ENCODE results near the gene DNMT3A. TPM values are rescaled to one million over a fixed set of nuclear protein-coding genes. Genes with fewer than 3 reads are reported as not detected.

DNMT3A gene
- total and polyA plus RNA-seq, 2 donors from 2014 or later: 6.5 to 31.4 TPM

GRCh38 chr2:25297738-25298137, 44.0 kb downstream of the DNMT3A start:
- no peak overlapping the region for H3K9ac ChIP-seq (ENCODE audit: low read length in 3 of 3)
- H3K36me3 ChIP-seq (ENCODE audit: control insufficient read depth in 2 of 3, insufficient read depth in 3 of 3, low read length in 3 of 3): peaks cover 0 to 18% (median 13%) of the 10 kb centered on the region in 3 donors
- no peak overlapping the region for H3K4me3 ChIP-seq (ENCODE audit: low read length in 3 of 3)
- DNase-seq (no peak), FAIRE-seq (no peak)
- intact Hi-C loops (cut with DNase I): no loop called here
- no peak overlapping the region for H3K27ac ChIP-seq (ENCODE audit: low read depth in 2 of 2, low read length in 2 of 2)
- no peak for TF ChIP-seq CTCF (IDR thresholded peaks at IDR 0.05; ENCODE audit: borderline replicate concordance, extremely low read depth, insufficient read depth)
- H3K9me3 ChIP-seq (ENCODE audit: control insufficient read depth in 2 of 3, insufficient read depth in 1 of 3, low read length in 3 of 3): no peaks in the 10 kb centered on the region
- H3K4me1 ChIP-seq (ENCODE audit: control insufficient read depth in 2 of 3, insufficient read depth in 2 of 3, low read depth in 1 of 3, low read length in 3 of 3): peaks cover 0 to 25% (median 12%) of the 10 kb centered on the region in 3 donors
- no peaks in the 10 kb centered on the region for H3K27me3 ChIP-seq (ENCODE audit: control insufficient read depth, insufficient read depth, low read length)

GRCh38 chr2:25295621-25296020, 46.1 kb downstream of the DNMT3A start:
- H3K9ac ChIP-seq (ENCODE audit: low read length in 3 of 3): no peak overlapping the region
- no peak for DNase-seq
- H3K36me3 ChIP-seq (ENCODE audit: control insufficient read depth in 2 of 3, insufficient read depth in 3 of 3, low read length in 3 of 3): peaks cover 0 to 18% (median 9%) of the 10 kb centered on the region in 3 donors
- H3K27me3 ChIP-seq (ENCODE audit: control insufficient read depth, insufficient read depth, low read length): no peaks in the 10 kb centered on the region
- FAIRE-seq: no peak
- H3K9me3 ChIP-seq (ENCODE audit: control insufficient read depth in 2 of 3, insufficient read depth in 1 of 3, low read length in 3 of 3): no peaks in the 10 kb centered on the region
- H3K4me1 ChIP-seq (ENCODE audit: control insufficient read depth in 2 of 3, insufficient read depth in 2 of 3, low read depth in 1 of 3, low read length in 3 of 3): peaks cover 0 to 30% (median 12%) of the 10 kb centered on the region in 3 donors
- no peak for TF ChIP-seq CTCF (IDR thresholded peaks at IDR 0.05; ENCODE audit: borderline replicate concordance, extremely low read depth, insufficient read depth)
- H3K4me3 ChIP-seq (ENCODE audit: low read length in 3 of 3): no peak overlapping the region
- intact Hi-C loops (cut with DNase I): no loop called here
- H3K27ac ChIP-seq (ENCODE audit: low read depth in 2 of 2, low read length in 2 of 2): peak overlapping the region in 1 of 2 donors; percentile 90

- FAIRE-seq (no peak), DNase-seq (peak in 2 of 5 donors; percentile 71 to 94)
- intact Hi-C loops (cut with DNase I): no loop called here
- no peak for TF ChIP-seq CTCF (IDR thresholded peaks at IDR 0.05; ENCODE audit: borderline replicate concordance, extremely low read depth, insufficient read depth)
- Histone ChIP-seq H3K4me1 (ENCODE audit: control insufficient read depth in 2 of 3, insufficient read depth in 2 of 3, low read depth in 1 of 3, low read length in 3 of 3) (peaks cover 0 to 30% (median 12%) of the 10 kb centered on the region in 3 donors), H3K36me3 (ENCODE audit: control insufficient read depth in 2 of 3, insufficient read depth in 3 of 3, low read length in 3 of 3) (peaks cover 0 to 14% (median 5%) of the 10 kb centered on the region in 3 donors), H3K27ac (ENCODE audit: low read depth in 2 of 2, low read length in 2 of 2) (peak overlapping the region; percentile 87 to 90), H3K9me3 (ENCODE audit: control insufficient read depth in 2 of 3, insufficient read depth in 1 of 3, low read length in 3 of 3) (no peaks in the 10 kb centered on the region), H3K9ac (ENCODE audit: low read length in 3 of 3) (peak overlapping the region in 1 of 3 donors; percentile 47), H3K4me3 (ENCODE audit: low read length in 3 of 3) (peak overlapping the region in 1 of 3 donors; percentile 30), H3K27me3 (ENCODE audit: control insufficient read depth, insufficient read depth, low read length) (no peaks in the 10 kb centered on the region)
Observed at GRCh38 chr2:25294573-25295462, 46.9 kb downstream of the DNMT3A start.
